Type B pancreatic cell (in vitro differentiated cells): ENCODE data around the gene ANKMY2. TPM values are rescaled to one million over a fixed set of nuclear protein-coding genes. Genes with fewer than 3 reads are reported as not detected.
"Not testable (repeated sequence)": the region's sequence is repeated elsewhere in the genome, so short reads cannot be mapped to it uniquely, and the experiment has no call there.

Experiments used
- DNase-seq: peaks from one replicate; pipeline ENCODE4 v3.0.0; 2021; ENCODE audit warnings: mixed read lengths; ENCODE audit not compliant: unreplicated experiment; ENCODE audit errors: extremely low spot score
- H3K27ac Mint-ChIP-seq: 2 replicates; pipeline ENCODE4 v1.8.0; 2021; ENCODE audit warnings: mild to moderate bottlenecking, mixed read lengths
- H3K27me3 Mint-ChIP-seq: 2 replicates; pipeline ENCODE4 v1.8.0; 2021; ENCODE audit warnings: mixed read lengths
- H3K36me3 Mint-ChIP-seq: 2 replicates; pipeline ENCODE4 v1.8.0; 2021; ENCODE audit warnings: mixed read lengths
- H3K4me1 Mint-ChIP-seq: one replicate; pipeline ENCODE4 v1.8.0; 2021; ENCODE audit warnings: mixed read lengths; ENCODE audit not compliant: unreplicated experiment
- H3K4me3 Mint-ChIP-seq: 2 replicates; pipeline ENCODE4 v1.8.0; 2021; ENCODE audit warnings: mild to moderate bottlenecking, mixed read lengths
- H3K9me3 Mint-ChIP-seq: 2 replicates; pipeline ENCODE4 v1.8.0; 2021; ENCODE audit warnings: mixed read lengths
- total RNA-seq: library from RNA; stranded (reverse); gene quantifications from 2 replicates; pipeline ENCODE4 v1.2.1, GENCODE V29; 2021; ENCODE audit warnings: low replicate concordance
- TF ChIP-seq, protein P1 (sequence below): fragments of 200-600 bp; sonication (generic); conservative IDR thresholded peaks from 2 replicates; pipeline ENCODE4 v1.5.0; 2021; ENCODE audit warnings: antibody characterized with exemption, mild to moderate bottlenecking

The ANKMY2 gene
- total RNA-seq, 1 donor from 2014 or later = 21.5 TPM

DNA sequence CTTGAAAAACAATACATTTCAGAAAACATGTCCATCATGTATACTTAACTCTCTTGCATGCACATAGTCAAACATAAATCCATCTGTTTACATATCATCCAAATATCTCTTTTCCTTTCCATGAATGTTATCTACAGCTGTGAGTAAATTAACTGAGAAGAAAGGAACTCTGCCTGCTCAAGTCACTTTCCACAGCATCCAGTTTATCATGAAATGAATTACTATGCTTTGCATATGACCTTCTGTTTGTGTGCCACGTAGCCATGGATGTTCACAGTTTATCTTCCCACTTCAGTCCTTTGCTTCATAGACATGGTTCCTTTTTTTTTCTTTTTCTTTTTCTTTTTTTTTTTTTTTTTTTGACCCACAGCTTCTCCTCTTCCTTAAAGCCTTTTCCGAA, 40.0 kb upstream of the ANKMY2 start:
- H3K27ac Mint-ChIP-seq = peak overlapping the region; percentile 87

DNA sequence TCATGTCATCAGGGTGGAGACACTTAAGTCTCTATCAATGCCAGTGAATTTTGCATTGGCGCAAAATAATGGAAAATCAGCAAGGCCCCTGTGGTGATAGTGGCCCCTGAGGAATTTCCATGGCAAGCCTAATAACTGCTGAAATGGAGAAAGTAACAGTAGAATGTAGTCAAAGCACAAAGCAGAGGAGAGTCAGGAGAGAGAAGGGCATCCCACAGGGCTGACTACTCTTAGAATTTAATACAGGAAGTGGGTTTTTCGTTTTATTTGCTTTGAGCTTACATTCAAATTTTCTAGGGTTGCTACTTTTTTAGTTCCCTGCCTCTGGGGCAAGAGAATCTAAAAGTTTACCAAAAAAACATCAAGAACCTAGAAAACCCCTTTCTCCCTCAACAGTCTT, 39.4 kb upstream of the ANKMY2 start:
- H3K9me3 Mint-ChIP-seq = peaks cover 4% of the 10 kb centered on the region
- DNase-seq = no peak
- H3K27ac Mint-ChIP-seq = peak overlapping the region; percentile 87
- no peak overlapping the region for H3K4me3 Mint-ChIP-seq
- H3K4me1 Mint-ChIP-seq = peaks cover 15% of the 10 kb centered on the region
- TF ChIP-seq, protein P1, sequence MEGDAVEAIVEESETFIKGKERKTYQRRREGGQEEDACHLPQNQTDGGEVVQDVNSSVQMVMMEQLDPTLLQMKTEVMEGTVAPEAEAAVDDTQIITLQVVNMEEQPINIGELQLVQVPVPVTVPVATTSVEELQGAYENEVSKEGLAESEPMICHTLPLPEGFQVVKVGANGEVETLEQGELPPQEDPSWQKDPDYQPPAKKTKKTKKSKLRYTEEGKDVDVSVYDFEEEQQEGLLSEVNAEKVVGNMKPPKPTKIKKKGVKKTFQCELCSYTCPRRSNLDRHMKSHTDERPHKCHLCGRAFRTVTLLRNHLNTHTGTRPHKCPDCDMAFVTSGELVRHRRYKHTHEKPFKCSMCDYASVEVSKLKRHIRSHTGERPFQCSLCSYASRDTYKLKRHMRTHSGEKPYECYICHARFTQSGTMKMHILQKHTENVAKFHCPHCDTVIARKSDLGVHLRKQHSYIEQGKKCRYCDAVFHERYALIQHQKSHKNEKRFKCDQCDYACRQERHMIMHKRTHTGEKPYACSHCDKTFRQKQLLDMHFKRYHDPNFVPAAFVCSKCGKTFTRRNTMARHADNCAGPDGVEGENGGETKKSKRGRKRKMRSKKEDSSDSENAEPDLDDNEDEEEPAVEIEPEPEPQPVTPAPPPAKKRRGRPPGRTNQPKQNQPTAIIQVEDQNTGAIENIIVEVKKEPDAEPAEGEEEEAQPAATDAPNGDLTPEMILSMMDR = no peak
- peaks cover 58% of the 10 kb centered on the region for H3K36me3 Mint-ChIP-seq
- no peaks in the 10 kb centered on the region for H3K27me3 Mint-ChIP-seq

More for the DNA sequence above, 40.0 kb upstream of the ANKMY2 start:
- H3K4me1 Mint-ChIP-seq = peaks cover 15% of the 10 kb centered on the region
- H3K27me3 Mint-ChIP-seq = no peaks in the 10 kb centered on the region
- H3K4me3 Mint-ChIP-seq = peak overlapping the region; percentile 64
- H3K36me3 Mint-ChIP-seq = peaks cover 55% of the 10 kb centered on the region
- H3K9me3 Mint-ChIP-seq = peaks cover 4% of the 10 kb centered on the region
- TF ChIP-seq, protein P1 = no peak
- DNase-seq = no peak

DNA sequence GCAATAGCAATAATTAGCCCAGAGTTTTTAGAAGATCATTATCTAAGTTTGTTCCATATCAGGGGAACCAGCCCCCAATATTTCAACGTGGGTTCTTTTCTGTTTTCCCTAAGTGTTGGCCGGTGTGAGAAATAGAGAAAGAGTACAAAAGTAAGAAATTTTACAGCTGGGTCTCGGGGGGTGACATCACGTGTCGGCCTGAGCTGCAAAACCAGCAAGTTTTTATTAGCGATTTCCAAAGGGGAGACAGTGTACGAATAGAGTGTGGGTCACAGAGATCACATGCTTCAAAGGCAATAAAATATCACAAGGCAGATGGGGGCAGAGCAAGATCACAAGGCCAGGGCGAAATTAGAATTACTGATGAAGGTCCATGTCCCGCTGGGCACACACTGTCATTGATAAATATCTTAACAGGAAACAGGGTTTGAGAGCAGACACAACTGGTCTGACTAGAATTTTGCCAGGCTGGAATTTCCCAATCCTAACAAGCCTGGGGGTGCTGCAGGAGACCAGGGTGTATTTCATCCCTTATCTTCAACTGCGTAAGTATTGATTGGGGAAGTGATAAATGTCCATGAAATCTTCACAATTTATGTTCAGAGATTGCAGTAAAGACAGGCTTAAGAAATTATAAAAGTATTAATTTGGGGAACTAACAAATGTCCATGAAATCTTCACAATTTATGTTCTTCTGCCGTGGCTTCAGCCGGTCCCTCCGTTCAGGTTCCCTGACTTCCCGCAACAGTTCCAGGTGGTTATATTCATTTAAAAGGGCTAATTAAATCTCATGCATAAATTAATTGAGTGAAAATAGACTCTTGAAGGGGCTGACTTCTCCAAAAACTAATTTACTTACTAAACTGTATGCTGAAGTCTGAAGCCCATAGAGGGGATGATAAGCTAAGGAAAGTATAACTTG, 33.4 kb upstream of the ANKMY2 start:
- not testable (repeated sequence) for H3K4me1 Mint-ChIP-seq, H3K27me3 Mint-ChIP-seq, H3K9me3 Mint-ChIP-seq, DNase-seq
- H3K27ac Mint-ChIP-seq = peak overlapping the region; percentile 57
- peak overlapping the region; percentile 34 for H3K4me3 Mint-ChIP-seq
- H3K36me3 Mint-ChIP-seq = peaks cover 59% of the 10 kb centered on the region

DNA sequence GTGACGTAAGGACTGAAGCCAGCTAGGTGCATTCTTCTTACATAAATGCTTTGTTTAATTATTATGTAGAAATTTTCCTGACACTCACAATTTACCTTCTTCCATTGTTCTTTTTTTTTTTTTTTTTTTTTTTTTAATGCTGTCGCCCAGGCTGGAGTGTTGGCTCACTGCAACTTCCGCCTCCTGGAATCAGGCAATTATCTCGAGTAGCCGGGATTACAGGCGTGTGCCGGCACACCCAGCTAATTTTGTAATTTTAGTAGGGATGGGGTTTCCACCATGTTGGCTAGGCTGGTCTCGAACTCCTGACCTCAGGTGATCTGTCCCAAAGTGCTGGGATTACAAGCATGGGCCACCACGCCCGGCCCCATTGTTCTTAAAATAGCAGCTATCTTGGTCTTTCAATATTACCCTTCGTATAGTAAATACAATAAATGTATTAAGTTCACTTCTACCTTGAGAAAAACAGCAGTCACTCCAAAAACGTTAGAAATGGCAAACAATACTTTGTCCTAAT, 32.5 kb upstream of the ANKMY2 start:
- Mint-ChIP-seq H3K9me3 (no peaks in the 10 kb centered on the region), H3K36me3 (peaks cover 57% of the 10 kb centered on the region), H3K4me3 (no peak overlapping the region), H3K27me3 (no peaks in the 10 kb centered on the region), H3K27ac (no peak overlapping the region), H3K4me1 (peaks cover 8% of the 10 kb centered on the region)
- DNase-seq = no peak
- TF ChIP-seq, protein P1 = no peak

DNA sequence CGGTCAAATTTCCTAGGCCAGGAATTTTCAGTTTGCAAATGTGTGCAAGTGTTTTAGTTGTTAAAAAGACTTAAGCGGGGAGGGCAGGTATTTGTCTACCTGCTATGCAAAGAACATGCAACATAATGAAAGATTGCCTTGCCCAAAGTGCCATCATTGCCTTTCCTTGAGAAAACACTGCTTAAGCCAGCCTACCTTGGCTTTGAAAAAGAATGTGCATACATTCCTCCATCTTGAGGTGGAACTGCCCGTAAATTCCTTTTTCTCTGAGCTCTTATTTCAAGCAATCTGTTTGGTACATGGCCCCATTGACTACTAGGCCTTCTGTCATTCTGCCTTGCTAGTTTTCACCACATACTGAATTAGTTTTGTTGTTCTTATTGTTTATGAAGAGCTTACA, 29.7 kb upstream of the ANKMY2 start:
- peaks cover 8% of the 10 kb centered on the region for H3K4me1 Mint-ChIP-seq
- peaks cover 63% of the 10 kb centered on the region for H3K36me3 Mint-ChIP-seq
- H3K4me3 Mint-ChIP-seq = no peak overlapping the region
- H3K27ac Mint-ChIP-seq = peak overlapping the region; percentile 59
- TF ChIP-seq, protein P1 = no peak
- no peaks in the 10 kb centered on the region for H3K27me3 Mint-ChIP-seq
- H3K9me3 Mint-ChIP-seq = peaks cover 10% of the 10 kb centered on the region
- no peak for DNase-seq

- Mint-ChIP-seq H3K27me3 (no peaks in the 10 kb centered on the region), H3K9me3 (peaks cover 10% of the 10 kb centered on the region), H3K36me3 (peaks cover 61% of the 10 kb centered on the region), H3K4me1 (peaks cover 18% of the 10 kb centered on the region), H3K27ac (no peak overlapping the region), H3K4me3 (no peak overlapping the region)
- no peak for DNase-seq
- TF ChIP-seq, protein P1 = no peak
These were observed 26.3 kb upstream of the ANKMY2 start for GRCh38 chr7:16671811-16672210.
